Epithelial cell of proximal tubule (primary cell): Measurements from ENCODE around the gene DPEP2. TPM values are rescaled to one million over a fixed set of nuclear protein-coding genes. Genes with fewer than 3 reads are reported as not detected.
"Not testable (repeated sequence)": the region's sequence is repeated elsewhere in the genome, so short reads cannot be mapped to it uniquely, and the experiment has no call there.

Experiments used
- DNase-seq: peaks from one replicate; pipeline ENCODE4 v3.0.0-alpha.2; 2011; ENCODE audit warnings: low read depth
- H3K4me3 ChIP-seq: 2 replicates; pipeline ENCODE4 v1.5.1; 2011; ENCODE audit warnings: low read depth, mild to moderate bottlenecking, low read length
- total RNA-seq: library from RNA; depleted of rRNA; stranded (reverse); fragments of >200 nt; gene quantifications from 2 replicates; pipeline ENCODE4 v1.2.3, GENCODE V29; 2015
- TF ChIP-seq, protein P1 (sequence below): conservative IDR thresholded peaks from 2 replicates; pipeline ENCODE4 v1.5.1; 2012; ENCODE audit warnings: low read depth, mild to moderate bottlenecking, low read length

Gene DPEP2
- total RNA-seq, 1 donor from 2014 or later, result not detected

DNA sequence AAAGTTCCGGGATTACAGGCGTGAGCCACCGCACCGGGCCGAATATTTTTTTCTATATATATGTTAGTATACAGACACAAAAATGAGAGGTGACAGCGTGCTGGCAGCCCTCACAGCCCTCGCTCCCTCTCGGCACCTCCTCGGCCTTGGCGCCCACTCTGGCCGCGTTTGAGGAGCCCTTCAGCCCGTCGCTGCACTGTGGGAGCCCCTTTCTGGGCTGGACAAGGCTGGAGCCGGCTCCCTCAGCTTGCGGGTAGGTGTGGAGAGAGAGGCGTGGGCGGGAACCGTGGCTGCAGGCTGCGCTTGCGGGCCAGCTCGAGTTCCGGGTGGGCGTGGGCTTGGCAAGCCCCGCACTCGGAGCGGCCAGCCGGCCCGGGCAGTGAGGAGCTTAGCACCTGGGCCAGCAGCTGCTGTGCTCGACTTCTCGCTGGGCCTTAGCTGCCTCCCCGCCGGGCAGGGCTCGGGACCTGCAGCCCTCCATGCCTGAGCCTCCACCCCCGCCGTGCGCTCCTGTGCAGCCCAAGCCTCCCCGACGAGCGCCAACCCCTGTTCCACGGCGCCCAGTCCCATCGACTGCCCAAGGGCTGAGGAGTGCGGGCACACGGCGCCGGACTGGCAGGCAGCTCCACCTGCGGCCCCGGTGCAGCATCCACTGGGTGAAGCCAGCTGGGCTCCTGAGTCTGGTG is 17.1 kb downstream of the DPEP2 start:
- TF ChIP-seq, protein P1, sequence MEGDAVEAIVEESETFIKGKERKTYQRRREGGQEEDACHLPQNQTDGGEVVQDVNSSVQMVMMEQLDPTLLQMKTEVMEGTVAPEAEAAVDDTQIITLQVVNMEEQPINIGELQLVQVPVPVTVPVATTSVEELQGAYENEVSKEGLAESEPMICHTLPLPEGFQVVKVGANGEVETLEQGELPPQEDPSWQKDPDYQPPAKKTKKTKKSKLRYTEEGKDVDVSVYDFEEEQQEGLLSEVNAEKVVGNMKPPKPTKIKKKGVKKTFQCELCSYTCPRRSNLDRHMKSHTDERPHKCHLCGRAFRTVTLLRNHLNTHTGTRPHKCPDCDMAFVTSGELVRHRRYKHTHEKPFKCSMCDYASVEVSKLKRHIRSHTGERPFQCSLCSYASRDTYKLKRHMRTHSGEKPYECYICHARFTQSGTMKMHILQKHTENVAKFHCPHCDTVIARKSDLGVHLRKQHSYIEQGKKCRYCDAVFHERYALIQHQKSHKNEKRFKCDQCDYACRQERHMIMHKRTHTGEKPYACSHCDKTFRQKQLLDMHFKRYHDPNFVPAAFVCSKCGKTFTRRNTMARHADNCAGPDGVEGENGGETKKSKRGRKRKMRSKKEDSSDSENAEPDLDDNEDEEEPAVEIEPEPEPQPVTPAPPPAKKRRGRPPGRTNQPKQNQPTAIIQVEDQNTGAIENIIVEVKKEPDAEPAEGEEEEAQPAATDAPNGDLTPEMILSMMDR, result no peak
- DNase-seq, result no peak
- H3K4me3 ChIP-seq, result no peak overlapping the region

DNA sequence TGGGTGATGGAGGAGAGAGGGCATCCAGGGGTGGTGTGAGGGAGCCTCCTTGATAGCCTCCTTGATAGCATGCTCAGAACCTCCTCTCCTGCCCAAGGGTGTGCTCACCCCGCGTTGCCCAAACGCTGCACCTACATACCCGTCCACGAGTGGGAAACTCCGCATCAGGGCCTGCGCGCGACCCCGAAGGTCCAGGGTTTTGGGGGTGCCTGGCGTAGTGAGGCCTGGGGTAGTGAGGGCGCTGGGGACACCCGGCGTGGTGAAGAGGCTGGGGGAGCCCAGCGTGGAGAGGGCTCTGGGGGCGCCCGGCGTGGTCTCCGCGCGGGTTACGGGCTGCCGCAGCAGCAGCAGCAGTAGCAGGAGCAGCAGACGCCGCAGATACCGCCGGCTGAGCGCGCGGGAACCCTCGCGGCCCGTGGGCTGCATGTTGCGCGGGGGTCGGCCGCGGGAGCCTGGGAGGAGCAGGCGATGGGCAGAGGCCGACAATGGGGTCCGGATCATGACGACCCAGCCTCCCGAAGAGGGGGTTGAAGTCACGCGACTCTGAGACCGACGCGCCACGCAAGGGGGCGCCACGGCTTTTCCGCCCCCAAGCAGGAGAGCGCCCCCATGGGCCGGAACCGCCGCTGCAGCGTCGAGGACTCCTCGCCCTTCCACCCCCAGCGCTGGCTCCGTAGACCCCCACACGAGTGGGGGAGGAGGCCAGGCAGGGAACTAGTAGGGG is 19.2 kb downstream of the DPEP2 start, which contains the start of gene DPEP3:
TSS of gene DPEP3 (minus strand) at position 545 of the 724 bp plus-strand sequence. CDS start at position 426, 119 bp downstream.
- TF ChIP-seq, protein P1, result peak; percentile 28
- no peak within 1 kb of the TSS for H3K4me3 ChIP-seq
- DNase-seq, result no peak

DNA sequence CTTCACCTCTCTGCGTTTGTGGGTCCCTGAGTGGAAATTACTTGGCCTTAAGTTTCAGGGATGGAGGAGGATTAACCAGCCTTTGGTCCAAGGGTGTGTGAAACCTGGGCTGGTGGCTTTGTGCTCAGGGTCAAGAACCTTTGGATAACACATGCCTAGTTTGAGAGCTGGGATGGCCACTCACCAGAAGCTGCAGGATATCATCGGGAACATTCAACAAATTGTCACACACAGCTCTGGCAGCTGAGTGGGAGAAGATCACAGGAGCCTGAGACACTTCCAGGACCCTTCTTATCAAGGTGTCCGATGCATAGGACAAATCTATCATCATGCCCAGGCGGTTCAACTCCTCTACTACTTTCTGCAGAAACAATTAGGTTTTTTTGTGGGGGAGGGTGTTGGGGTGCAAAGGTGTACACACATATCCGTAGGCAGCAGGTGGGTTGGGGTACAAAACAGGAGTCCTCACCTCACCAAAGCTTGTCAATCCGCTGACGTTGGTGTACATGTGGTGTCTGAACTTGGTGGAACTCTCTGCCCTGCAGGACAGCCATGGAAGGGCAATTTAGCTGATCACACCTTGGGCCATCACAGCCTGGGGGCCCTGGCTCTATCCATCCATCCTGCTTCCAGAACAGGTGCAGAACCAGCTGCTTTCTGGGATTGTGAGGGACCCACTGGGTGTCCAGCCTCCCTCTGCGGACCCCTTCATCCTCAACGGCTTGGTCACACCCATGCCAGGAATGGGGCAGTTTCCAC is 21.6 kb downstream of the DPEP2 start:
- no peak overlapping the region for H3K4me3 ChIP-seq
- DNase-seq, result no peak
- TF ChIP-seq, protein P1, result no peak

DNA sequence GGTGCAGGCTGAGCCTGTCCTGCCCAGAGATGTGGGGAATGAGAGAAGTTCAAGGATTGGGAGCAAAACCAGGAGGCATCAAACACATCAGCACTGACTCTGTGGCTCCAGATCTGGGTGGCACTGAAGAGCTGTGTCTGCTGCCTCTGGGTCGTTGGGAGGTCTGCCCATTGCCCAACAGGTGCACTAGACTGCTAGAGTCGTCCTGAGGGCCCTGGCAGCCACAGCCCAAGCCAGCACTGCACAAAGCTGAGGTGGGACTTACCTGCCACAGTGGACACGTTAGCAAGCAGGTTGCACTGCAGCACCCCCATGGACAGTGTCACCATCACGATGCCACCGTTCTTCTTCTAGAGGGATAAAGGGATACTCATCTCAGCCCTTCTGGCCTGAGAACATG is 22.3 kb downstream of the DPEP2 start:
- H3K4me3 ChIP-seq, result no peak overlapping the region
- TF ChIP-seq, protein P1, result no peak
- no peak for DNase-seq

DNA sequence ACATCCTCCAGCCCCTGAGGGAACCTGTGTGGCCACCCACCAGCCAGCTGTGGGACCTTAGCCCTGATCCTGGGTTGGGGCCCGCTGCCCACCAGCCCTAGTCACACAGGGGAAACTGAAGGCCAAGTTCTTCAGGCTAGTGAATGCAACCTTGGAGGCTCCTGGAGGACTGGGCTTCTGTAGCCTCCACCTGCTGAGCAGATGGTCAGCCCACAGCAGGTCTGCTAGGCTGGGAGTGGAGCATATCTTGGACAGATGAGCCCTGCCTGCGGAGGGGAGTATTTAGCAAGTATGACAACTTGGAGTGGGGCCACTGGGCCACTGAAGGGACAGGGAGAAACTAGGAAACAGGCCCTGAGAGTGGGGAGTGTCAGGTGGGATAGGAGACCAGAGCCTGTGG is 23.1 kb downstream of the DPEP2 start:
- H3K4me3 ChIP-seq, result no peak overlapping the region

DNA sequence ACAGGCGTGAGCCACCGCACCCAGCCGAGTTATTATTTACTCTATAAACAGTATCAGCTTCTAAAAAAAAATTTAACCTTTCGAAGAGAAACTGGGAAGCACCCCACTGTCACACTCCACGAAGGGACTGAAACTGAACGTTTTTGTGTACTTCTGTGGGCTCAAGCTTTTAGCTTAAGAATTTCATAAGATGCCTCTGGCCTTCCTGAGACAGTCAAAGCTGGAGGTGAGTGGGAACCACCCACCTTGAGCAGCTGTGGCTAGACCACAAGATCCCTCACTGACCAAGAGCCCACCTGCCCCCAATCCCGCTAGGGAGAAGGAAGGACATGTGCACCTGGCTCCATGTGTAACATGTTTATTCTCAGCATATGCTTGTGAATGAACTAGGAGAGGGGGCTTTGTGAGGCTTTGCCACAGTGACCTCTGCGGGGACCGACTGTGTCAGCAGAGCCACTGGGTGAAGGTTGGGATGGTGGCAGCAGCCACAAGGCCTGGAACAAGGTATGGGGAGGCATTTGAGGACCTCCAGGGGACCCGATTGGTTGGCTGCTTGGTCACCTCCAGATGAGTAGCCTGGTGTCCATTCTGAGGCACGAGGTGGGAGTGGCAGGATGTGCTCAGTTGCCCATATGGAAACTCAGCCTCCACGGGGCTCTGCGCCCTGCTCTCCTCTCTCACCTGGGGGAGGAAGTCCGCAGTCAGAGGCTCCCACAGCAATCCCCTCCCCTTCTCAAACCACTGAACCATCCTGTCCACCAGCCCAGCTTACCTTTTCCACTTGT is 23.8 kb downstream of the DPEP2 start:
- TF ChIP-seq, protein P1, result no peak
- no peak for DNase-seq
- no peak overlapping the region for H3K4me3 ChIP-seq

More for the DNA sequence above, 23.1 kb downstream of the DPEP2 start:
- TF ChIP-seq, protein P1, result no peak
- no peak for DNase-seq

DNA sequence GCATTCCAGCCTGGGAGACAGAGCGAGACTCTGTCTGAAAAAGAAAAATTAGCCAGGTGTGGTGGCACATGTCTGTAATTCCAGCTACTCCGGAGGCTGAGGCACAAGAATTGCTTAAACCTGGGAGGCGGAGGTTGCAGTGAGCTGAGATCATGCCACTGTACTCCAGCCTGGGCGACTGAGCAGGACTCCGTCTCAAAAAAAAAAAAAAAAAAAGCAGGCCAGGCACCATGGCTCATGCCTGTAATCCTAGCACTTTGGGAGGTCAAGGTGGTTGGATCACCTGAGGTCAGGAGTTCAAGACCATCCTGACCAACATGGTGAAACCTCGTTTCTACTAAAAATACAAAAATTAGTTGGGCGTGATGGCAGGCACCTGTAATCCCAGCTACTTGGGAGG is 27.0 kb downstream of the DPEP2 start:
- not testable (repeated sequence) for DNase-seq, H3K4me3 ChIP-seq
